Fibroblast of the aortic adventitia (primary cell): ENCODE results near the gene EPHB1. TPM values are rescaled to one million over a fixed set of nuclear protein-coding genes. Genes with fewer than 3 reads are reported as not detected.

Experiments
- DNase-seq: peaks from one replicate; pipeline ENCODE4 v3.0.0-alpha.2; 2010; ENCODE audit warnings: low read depth
- H3K4me3 ChIP-seq: 2 replicates; pipeline ENCODE4 v1.5.1; 2011; ENCODE audit warnings: low read depth, mild to moderate bottlenecking, control low read depth, low read length, moderate library complexity
- CTCF ChIP-seq: IDR thresholded peaks from 2 replicates; pipeline ENCODE4 v1.5.1; 2011; ENCODE audit warnings: mild to moderate bottlenecking, low read length, control low read depth, inconsistent platforms; ENCODE audit not compliant: insufficient read depth
- total RNA-seq: library from RNA; depleted of rRNA; stranded (reverse); fragments of >200 nt; gene quantifications from 2 replicates; pipeline ENCODE4 v1.2.3, GENCODE V29; 2012; ENCODE audit warnings: low replicate concordance

EPHB1 gene
- total RNA-seq, 1 donor: 1.2 TPM

GRCh38 chr3:134839422-134839821, 44.4 kb downstream of the EPHB1 start:
- no peak overlapping the region for H3K4me3 ChIP-seq
- no peak for TF ChIP-seq CTCF
- DNase-seq: no peak

GRCh38 chr3:134839990-134840389, 44.9 kb downstream of the EPHB1 start:
- no peak overlapping the region for H3K4me3 ChIP-seq
- DNase-seq: no peak
- no peak for TF ChIP-seq CTCF

- no peak for TF ChIP-seq CTCF
- no peak overlapping the region for H3K4me3 ChIP-seq
- no peak for DNase-seq
Observed at GRCh38 chr3:134840459-134840858, 45.4 kb downstream of the EPHB1 start.

- TF ChIP-seq CTCF: no peak
- no peak overlapping the region for H3K4me3 ChIP-seq
- DNase-seq: no peak
Observed at GRCh38 chr3:134846084-134846483, 51.0 kb downstream of the EPHB1 start.

- H3K4me3 ChIP-seq: no peak overlapping the region
Observed at GRCh38 chr3:134846911-134847317, 51.9 kb downstream of the EPHB1 start.

GRCh38 chr3:134847349-134847748, 52.3 kb downstream of the EPHB1 start:
- H3K4me3 ChIP-seq: no peak overlapping the region
- no peak for DNase-seq
- TF ChIP-seq CTCF: no peak

More at GRCh38 chr3:134846911-134847317, 51.9 kb downstream of the EPHB1 start:
- DNase-seq: peak; percentile 78
- TF ChIP-seq CTCF: no peak

GRCh38 chr3:134849561-134849960, 54.5 kb downstream of the EPHB1 start:
- H3K4me3 ChIP-seq: no peak overlapping the region
- DNase-seq: no peak
- TF ChIP-seq CTCF: no peak
